GOT3 (cell line): ENCODE data around the gene ALDH16A1.
"Not testable (repeated sequence)": the region's sequence is repeated elsewhere in the genome, so short reads cannot be mapped to it uniquely, and the experiment has no call there.

Experiments
- DNase-seq: peaks from one replicate; lab custom pipeline; 2025; ENCODE audit warnings: mixed read lengths; lab: John Stamatoyannopoulos, UW

ALDH16A1 gene

DNA sequence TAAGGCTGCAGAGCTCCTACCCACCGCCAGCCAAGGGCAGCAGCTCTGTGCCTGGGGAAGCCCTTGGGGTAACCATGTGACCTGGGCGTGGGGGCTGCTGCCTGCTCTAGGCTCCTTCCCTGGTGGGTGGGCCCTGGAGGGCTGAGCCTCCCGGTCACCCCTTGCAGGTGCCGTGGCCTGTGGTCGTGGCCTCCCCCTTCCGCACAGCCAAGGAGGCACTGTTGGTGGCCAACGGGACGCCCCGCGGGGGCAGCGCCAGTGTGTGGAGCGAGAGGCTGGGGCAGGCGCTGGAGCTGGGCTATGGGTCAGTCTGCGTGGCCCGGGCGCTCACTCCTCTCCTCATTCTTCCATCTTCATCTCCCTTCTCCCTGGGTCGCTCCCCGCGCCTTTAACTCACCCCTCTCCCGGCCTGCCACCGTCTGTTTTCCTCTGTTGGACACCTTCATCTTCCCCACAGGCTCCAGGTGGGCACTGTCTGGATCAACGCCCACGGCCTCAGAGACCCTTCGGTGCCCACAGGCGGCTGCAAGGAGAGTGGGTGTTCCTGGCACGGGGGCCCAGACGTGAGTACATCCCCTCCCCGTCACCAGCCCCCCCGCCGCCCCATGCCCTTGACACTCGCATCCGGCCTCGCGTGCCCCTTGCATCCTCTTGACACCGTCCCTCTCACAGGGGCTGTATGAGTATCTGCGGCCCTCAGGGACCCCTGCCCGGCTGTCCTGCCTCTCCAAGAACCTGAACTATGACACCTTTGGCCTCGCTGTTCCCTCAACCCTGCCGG, 11.1 kb downstream of the ALDH16A1 start:
- no peak for DNase-seq

- DNase-seq = no peak
Measured at GRCh38 chr19:49465371-49465770, 12.3 kb downstream of the ALDH16A1 start.

- no peak for DNase-seq
Measured at GRCh38 chr19:49468199-49468598, 15.2 kb downstream of the ALDH16A1 start.

- no peak for DNase-seq
Measured at GRCh38 chr19:49468746-49469447, 15.9 kb downstream of the ALDH16A1 start.

GRCh38 chr19:49469828-49470614, 17.0 kb downstream of the ALDH16A1 start:
- no peak for DNase-seq

DNA sequence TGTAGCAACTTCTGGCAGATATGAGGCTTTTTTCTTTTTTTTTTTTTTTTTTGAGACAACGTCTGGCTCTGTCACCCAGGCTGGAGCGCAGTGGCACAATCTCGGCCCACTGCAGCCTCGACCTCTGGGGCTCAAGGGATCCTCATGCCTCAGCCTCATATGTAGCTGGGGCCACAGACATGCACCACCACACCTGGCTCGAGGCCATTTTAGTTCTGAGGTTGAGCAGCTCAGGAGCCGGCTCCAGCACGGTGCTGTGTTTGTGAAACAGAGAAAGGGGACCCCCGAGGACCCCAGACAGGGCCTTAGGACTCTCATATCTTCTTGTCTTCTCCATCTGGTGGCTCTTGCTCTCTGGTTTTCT, 17.6 kb downstream of the ALDH16A1 start:
- no peak for DNase-seq

DNA sequence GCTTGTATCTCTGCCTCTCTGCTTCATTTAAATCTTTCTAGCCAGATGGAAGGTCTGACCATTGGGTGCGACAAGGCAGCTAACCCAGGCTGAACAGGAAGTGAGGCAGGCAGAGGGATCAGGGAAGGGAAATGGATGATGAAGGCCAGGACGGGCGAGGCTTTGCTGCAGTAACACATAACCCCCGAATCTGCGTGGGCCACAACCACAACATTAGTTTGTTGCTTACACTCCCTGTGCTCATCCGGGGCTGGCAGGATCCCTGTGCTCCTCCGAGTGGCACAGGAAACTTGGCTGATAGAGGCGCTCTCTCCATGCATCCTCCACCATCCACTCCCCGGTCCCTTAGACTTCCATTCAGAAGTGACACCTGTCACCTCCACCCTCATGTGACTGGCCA, 19.9 kb downstream of the ALDH16A1 start:
- DNase-seq = no peak

DNA sequence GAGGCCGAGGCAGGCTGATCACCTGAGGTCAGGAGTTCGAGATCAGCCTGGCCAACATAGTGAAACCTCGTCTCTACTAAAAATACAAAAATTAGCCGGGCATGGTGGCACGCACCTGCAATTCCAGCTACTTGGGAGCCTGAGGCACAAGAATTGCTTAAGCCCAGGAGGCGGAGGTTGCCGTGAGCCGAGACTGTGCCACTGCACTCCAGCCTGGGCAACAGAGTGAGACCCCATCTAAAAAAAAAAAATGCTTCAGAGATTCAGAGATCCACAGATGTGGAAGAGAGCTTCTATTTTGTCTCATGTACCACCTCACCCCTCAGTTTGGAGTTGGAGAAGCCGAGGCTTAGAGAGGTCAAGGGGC, 20.5 kb downstream of the ALDH16A1 start:
- not testable (repeated sequence) for DNase-seq

DNA sequence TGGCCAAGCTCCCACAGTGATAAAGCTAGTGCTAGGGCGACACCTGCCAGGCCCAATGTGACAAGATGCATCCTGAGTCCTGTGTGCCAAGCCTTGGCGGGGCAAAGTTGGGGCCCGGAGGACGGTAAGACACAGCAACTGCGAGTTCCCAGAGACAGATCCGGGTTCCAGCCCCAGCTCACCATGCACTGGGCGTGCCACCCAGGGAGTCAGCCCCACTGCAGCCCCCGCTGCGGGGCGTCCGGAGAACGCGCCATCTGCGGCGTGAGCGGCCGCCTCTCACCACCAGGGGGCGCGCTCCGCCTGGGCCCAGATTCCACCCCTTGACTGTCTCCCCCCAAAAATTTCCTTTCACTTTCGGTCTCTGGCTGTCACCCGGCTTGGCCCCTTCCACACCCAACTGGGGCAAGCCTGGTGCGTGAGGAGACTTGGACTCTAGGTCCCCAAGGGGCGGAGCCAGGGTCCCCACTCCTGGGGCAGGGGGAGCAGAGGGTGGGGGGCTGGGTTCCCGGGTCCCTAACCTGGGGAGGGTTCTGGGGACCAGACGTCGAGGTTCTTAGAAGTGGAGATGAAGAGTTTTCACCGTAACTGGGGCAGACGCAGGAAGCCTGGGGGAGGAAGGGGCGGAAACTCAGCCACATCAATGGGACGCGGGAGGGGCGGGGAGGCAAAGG, 21.0 kb downstream of the ALDH16A1 start, which contains the start of gene FLT3LG:
Gene FLT3LG, plus strand, starts transcription at position 348 of the 674 bp plus-strand sequence. CDS start 425 bp downstream, outside the sequence.
- peak; percentile 62 for DNase-seq

DNA sequence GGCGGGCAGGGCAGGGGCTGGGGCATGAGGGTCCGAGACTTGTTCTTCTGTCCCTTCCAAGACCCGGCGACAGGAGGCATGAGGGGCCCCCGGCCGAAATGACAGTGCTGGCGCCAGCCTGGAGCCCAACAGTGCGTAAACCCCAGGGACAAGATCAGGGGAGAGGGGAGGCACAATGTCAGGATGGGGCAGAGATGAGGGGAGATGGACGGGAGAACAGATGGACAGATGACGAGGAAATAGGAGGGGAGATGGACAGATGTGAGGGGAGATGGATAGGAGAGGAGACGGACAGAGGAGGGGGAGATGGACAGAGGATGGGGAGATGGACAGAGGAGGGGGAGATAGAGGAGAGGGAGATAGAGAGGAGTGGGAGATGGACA, 21.5 kb downstream of the ALDH16A1 start:
- DNase-seq = no peak

- no peak for DNase-seq
Measured at GRCh38 chr19:49475191-49475917, 22.3 kb downstream of the ALDH16A1 start.

- no peak for DNase-seq
Measured at GRCh38 chr19:49475995-49476880, 23.2 kb downstream of the ALDH16A1 start.

DNA sequence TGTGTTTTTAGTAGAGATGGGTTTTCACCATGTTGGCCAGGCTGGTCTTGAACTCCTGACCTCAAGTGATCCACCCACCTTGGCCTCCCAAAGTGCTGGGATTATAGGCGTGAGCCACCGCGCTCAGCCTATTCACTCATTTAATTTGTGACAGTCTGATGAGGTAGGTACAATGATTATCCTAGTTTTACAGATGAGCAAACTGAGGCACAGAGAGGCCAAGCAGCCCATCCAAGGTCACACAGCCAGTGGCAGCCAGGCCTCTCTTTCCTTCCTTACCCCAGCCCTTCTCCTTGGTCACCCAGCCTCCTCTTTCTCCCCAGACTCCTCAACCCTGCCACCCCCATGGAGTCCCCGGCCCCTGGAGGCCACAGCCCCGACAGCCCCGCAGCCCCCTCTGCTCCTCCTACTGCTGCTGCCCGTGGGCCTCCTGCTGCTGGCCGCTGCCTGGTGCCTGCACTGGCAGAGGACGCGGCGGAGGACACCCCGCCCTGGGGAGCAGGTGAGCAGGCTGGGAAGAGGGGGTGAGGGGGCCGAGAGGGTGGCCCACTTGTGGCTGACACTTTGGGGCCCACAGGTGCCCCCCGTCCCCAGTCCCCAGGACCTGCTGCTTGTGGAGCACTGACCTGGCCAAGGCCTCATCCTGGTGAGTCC, 27.1 kb downstream of the ALDH16A1 start:
- DNase-seq = no peak

DNA sequence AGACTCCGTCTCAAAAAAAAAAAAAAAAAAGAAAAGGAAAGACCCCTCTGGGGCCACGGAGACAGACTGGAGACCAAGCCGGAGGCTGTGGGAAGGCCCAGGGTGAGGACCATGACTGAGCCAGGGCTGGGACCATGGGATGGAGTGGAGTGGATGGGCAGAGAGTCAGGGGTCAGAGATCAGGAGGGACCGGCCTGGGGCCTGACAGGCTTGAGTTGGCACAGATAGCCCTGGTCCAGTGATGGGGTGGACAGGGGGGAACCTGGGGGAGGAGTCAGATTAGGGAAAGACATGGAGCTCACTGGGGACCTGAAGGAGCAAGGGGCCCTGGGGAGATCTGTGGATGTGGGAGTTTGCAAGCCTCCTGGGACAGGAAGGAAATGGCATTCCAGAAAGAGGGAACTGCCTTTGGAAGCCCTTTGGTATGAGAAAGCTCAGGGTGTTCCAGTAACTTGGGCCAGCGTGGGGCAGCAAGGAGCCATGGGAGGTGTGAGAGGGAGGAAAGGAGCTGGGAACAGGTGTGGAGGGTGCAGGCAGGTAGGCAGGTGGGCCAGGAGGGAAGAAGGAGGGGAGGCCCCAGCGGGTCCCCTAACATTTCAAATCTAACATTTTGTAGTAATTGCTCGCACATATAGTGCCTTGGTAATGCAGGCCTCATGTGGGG, 28.1 kb downstream of the ALDH16A1 start:
- DNase-seq = no peak

- DNase-seq = no peak
Measured at GRCh38 chr19:49486232-49486631, 33.2 kb downstream of the ALDH16A1 start.

- no peak for DNase-seq
Measured at GRCh38 chr19:49486710-49487276, 33.8 kb downstream of the ALDH16A1 start.

GRCh38 chr19:49487277-49488045, 34.4 kb downstream of the ALDH16A1 start, which contains the start of gene RPL13A:
TSS of gene RPL13A (plus strand) at chr19:49487608. CDS start at chr19:49487630, 22 bp downstream.
- DNase-seq = peak; percentile 98
